ENCODE results near the gene PLEKHJ1.
"Not testable (repeated sequence)": the region's sequence is repeated elsewhere in the genome, so short reads cannot be mapped to it uniquely, and the experiment has no call there.

Gene PLEKHJ1

GRCh38 chr19:2217591-2217990, 18.5 kb downstream of the PLEKHJ1 start:
- no peak for DNase-seq

- no peak for DNase-seq
Observed at GRCh38 chr19:2216361-2217225, 19.5 kb downstream of the PLEKHJ1 start.

GRCh38 chr19:2215281-2215751, 20.8 kb downstream of the PLEKHJ1 start:
- DNase-seq: no peak

GRCh38 chr19:2214251-2214650, 21.9 kb downstream of the PLEKHJ1 start:
- DNase-seq: no peak

GRCh38 chr19:2213799-2214198, 22.3 kb downstream of the PLEKHJ1 start:
- no peak for DNase-seq

GRCh38 chr19:2212861-2213711, 23.0 kb downstream of the PLEKHJ1 start:
- DNase-seq: no peak

- DNase-seq: no peak
Observed at GRCh38 chr19:2210987-2211740, 25.0 kb downstream of the PLEKHJ1 start.

- no peak for DNase-seq
Observed at GRCh38 chr19:2210206-2210605, 25.9 kb downstream of the PLEKHJ1 start.

GRCh38 chr19:2209408-2209807, 26.7 kb downstream of the PLEKHJ1 start:
- DNase-seq: no peak

- no peak for DNase-seq
Observed at GRCh38 chr19:2208975-2209374, 27.2 kb downstream of the PLEKHJ1 start.

GRCh38 chr19:2207991-2208860, 27.9 kb downstream of the PLEKHJ1 start:
- DNase-seq: no peak

- no peak for DNase-seq
Observed at GRCh38 chr19:2207008-2207407, 29.1 kb downstream of the PLEKHJ1 start.

- no peak for DNase-seq
Observed at GRCh38 chr19:2202366-2202765, 33.8 kb downstream of the PLEKHJ1 start.

GRCh38 chr19:2201473-2202148, 34.5 kb downstream of the PLEKHJ1 start:
- no peak for DNase-seq

- DNase-seq: not testable (repeated sequence)
Observed at GRCh38 chr19:2200624-2201294, 35.4 kb downstream of the PLEKHJ1 start.

- no peak for DNase-seq
Observed at GRCh38 chr19:2199861-2200623, 36.1 kb downstream of the PLEKHJ1 start.

GRCh38 chr19:2199215-2199614, 36.9 kb downstream of the PLEKHJ1 start:
- DNase-seq: no peak

- DNase-seq: no peak
Observed at GRCh38 chr19:2198317-2198716, 37.8 kb downstream of the PLEKHJ1 start.

- DNase-seq: no peak
Observed at GRCh38 chr19:2197270-2197669, 38.9 kb downstream of the PLEKHJ1 start.

- DNase-seq: no peak
Observed at GRCh38 chr19:2195914-2196313, 40.2 kb downstream of the PLEKHJ1 start.

Data from DMS153 (cell line).